Measurements from ENCODE around the gene RPS10. TPM values are rescaled to one million over a fixed set of nuclear protein-coding genes. Genes with fewer than 3 reads are reported as not detected.

Gene RPS10
- polyA plus RNA-seq, 1 donor (not counting 4 experiments of a cell fraction or from before 2014, with no cell fraction given): 2,818 TPM

GRCh38 chr6:34462010-34462409 is 36.1 kb upstream of the RPS10 start:
- no peak overlapping the region for H3K9ac ChIP-seq (ENCODE audit: control insufficient read depth, extremely low read depth, insufficient read depth, low read length)
- H4K20me1 ChIP-seq (ENCODE audit: control insufficient read depth, extremely low read depth, insufficient read depth, low read length): no peaks in the 10 kb centered on the region
- H3K9me1 ChIP-seq (ENCODE audit: control insufficient read depth, extremely low read depth, insufficient read depth, low read length): no peaks in the 10 kb centered on the region
- FAIRE-seq (no peak), DNase-seq (ENCODE audit: low read depth, low spot score) (no peak)
- no peaks in the 10 kb centered on the region for H3K36me3 ChIP-seq (ENCODE audit: control insufficient read depth in 2 of 2, extremely low read depth in 1 of 2, insufficient read depth in 2 of 2, low read length in 2 of 2)
- H3K79me2 ChIP-seq (ENCODE audit: control insufficient read depth, insufficient read depth, low read length): no peaks in the 10 kb centered on the region
- no peak overlapping the region for H3K4me2 ChIP-seq (ENCODE audit: control insufficient read depth, extremely low read depth, insufficient read depth, low read depth, low read length)
- no peak for TF ChIP-seq CTCF (optimal IDR thresholded peaks at IDR 0.05 in 1 of 3, IDR thresholded peaks at IDR 0.05 in 1 of 3, conservative IDR thresholded peaks at IDR 0.05 in 1 of 3; ENCODE audit: extremely low read depth in 1 of 3, insufficient read depth in 2 of 3, low read length in 3 of 3)
- no peak for TF ChIP-seq EZH2 (IDR thresholded peaks at IDR 0.05; ENCODE audit: low read length)
- no peaks in the 10 kb centered on the region for H3K9me3 ChIP-seq (ENCODE audit: control insufficient read depth, low read depth, low read length)
- dilution Hi-C loops (cut with MboI; ENCODE audit: extremely low pct_ligation_motif_present, low sequenced_read_pairs): no loop called here
- H3K4me1 ChIP-seq (ENCODE audit: control insufficient read depth, extremely low read depth, insufficient read depth, low read length): peaks cover 9% of the 10 kb centered on the region
- H3K27ac ChIP-seq (ENCODE audit: control insufficient read depth, insufficient read depth, low read length): no peak overlapping the region
- peaks cover 17% of the 10 kb centered on the region for H3K27me3 ChIP-seq (ENCODE audit: control insufficient read depth, extremely low read depth, insufficient read depth, low read length)
- H2AFZ ChIP-seq (ENCODE audit: control insufficient read depth, low read length): no peak overlapping the region
- no peak overlapping the region for H3K4me3 ChIP-seq (ENCODE audit: control insufficient read depth in 2 of 3, extremely low read depth in 1 of 3, insufficient read depth in 2 of 3, low read depth in 1 of 3, low read length in 3 of 3)

GRCh38 chr6:34460796-34461507 is 35.1 kb upstream of the RPS10 start:
- DNase-seq (ENCODE audit: low read depth, low spot score): peak; percentile 19
- no peak overlapping the region for H3K4me3 ChIP-seq (ENCODE audit: control insufficient read depth in 2 of 3, extremely low read depth in 1 of 3, insufficient read depth in 2 of 3, low read depth in 1 of 3, low read length in 3 of 3)
- no peak overlapping the region for H3K9ac ChIP-seq (ENCODE audit: control insufficient read depth, extremely low read depth, insufficient read depth, low read length)
- no peaks in the 10 kb centered on the region for H3K9me3 ChIP-seq (ENCODE audit: control insufficient read depth, low read depth, low read length)
- dilution Hi-C loops (cut with MboI; ENCODE audit: extremely low pct_ligation_motif_present, low sequenced_read_pairs): no loop called here
- no peak overlapping the region for H2AFZ ChIP-seq (ENCODE audit: control insufficient read depth, low read length)
- no peak for FAIRE-seq
- peaks cover 11% of the 10 kb centered on the region for H3K27me3 ChIP-seq (ENCODE audit: control insufficient read depth, extremely low read depth, insufficient read depth, low read length)
- H3K79me2 ChIP-seq (ENCODE audit: control insufficient read depth, insufficient read depth, low read length): no peaks in the 10 kb centered on the region
- no peak overlapping the region for H3K4me2 ChIP-seq (ENCODE audit: control insufficient read depth, extremely low read depth, insufficient read depth, low read depth, low read length)
- H4K20me1 ChIP-seq (ENCODE audit: control insufficient read depth, extremely low read depth, insufficient read depth, low read length): no peaks in the 10 kb centered on the region
- H3K9me1 ChIP-seq (ENCODE audit: control insufficient read depth, extremely low read depth, insufficient read depth, low read length): no peaks in the 10 kb centered on the region
- no peaks in the 10 kb centered on the region for H3K36me3 ChIP-seq (ENCODE audit: control insufficient read depth in 2 of 2, extremely low read depth in 1 of 2, insufficient read depth in 2 of 2, low read length in 2 of 2)
- no peak for TF ChIP-seq CTCF (optimal IDR thresholded peaks at IDR 0.05 in 1 of 3, IDR thresholded peaks at IDR 0.05 in 1 of 3, conservative IDR thresholded peaks at IDR 0.05 in 1 of 3; ENCODE audit: extremely low read depth in 1 of 3, insufficient read depth in 2 of 3, low read length in 3 of 3)
- TF ChIP-seq EZH2 (IDR thresholded peaks at IDR 0.05; ENCODE audit: low read length): no peak
- H3K4me1 ChIP-seq (ENCODE audit: control insufficient read depth, extremely low read depth, insufficient read depth, low read length): peaks cover 9% of the 10 kb centered on the region
- H3K27ac ChIP-seq (ENCODE audit: control insufficient read depth, insufficient read depth, low read length): no peak overlapping the region

Measured in keratinocyte (primary cell).